DMS79 (cell line): Measurements from ENCODE around the gene TTC34.
A peak's percentile ranks its signal among the peaks of the same experiment; 100 is the strongest.
"Not testable (repeated sequence)": the region's sequence is repeated elsewhere in the genome, so short reads cannot be mapped to it uniquely, and the experiment has no call there.

Experiments used
- DNase-seq: peaks from one replicate; lab custom pipeline; 2025; lab: John Stamatoyannopoulos, UW

Gene TTC34

DNA sequence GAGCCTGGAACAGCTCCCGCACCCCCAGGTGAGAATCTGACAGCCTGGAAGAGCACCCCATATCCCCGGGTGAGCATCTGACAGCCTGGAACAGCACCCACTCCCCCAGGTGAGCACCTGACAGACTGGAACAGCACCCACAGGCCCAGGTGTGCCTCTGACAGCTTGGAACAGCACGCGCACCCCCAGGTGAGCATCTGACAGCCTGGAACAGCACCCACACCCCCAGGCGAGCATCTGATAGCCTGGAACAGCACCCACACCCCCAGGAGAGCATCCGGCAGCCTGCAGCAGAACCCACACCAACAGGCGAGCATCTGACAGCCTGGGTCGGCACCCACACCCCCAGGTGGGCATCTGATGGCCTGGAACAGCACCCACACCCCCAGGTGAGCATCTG lies 141.7 kb downstream of the TTC34 start:
- not testable (repeated sequence) for DNase-seq

DNA sequence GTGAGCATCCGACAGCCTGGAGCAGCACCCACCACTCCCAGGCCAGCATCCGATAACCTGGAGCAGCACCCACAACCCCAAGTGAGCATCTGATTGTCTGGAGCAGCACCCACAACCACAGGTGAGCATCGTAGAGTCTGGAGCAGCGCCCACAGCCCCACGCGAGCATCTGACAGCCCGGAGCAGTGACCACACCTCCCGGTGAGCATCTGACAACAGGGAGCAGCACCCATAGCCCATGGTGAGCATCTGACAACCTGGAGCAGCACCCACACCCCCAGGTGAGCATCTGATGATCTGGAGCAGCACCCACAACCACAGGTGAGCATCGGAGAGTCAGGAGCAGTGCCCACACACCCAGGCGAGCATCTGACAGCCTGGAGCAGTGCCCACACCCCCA lies 143.6 kb downstream of the TTC34 start:
- DNase-seq: not testable (repeated sequence)

DNA sequence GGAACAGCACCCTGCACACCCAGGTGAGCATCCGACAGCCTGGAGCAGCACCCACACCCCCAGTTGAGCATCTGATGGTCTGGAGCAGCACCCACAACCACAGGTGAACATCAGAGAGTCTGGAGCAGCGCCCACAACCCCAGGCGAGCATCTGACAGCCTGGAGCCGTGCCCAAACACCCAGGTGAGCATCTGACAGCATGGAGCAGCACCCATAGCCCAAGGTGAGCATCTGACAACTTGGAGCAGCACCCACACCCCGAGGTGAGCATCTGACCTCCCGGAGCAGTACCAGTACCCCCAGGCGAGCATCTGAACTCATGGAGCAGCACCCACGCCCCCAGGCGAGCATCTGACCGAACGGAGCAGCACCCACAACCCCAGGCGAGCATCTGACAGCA lies 144.4 kb downstream of the TTC34 start:
- DNase-seq: not testable (repeated sequence)

DNA sequence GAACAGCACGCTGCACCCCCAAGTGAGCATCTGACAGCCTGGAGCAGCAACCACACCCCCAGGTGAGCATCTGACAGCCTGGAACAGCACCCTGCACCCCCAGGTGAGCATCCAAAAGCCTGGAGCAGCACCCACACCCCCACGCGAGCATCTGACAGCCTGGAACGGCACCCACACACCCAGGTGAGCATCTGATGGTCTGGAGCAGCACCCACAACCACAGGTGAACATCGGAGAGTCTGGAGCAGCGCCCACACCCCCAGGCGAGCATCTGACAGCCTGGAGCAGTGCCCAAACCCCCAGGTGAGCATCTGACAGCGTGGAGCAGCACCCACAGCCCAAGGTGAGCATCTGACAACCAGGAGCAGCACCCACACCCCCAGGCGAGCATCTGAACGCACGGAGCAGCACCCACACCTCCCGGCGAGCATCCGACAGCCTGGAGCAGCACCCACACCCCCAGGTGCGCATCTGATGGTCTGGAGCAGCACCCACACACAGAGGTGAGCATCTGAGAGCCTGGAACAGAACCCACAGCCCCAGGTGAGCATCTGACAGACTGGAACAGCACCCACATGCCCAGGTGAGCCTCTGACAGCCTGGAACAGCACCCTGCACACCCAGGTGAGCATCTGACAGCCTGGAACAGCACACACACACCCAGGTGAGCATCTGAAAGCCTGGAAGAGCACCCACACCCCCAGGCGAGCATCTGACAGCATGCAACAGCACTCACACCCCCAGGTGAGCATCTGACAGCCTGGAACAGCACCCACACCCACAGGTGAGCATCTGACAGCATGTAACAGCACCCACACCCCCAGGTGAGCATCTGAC lies 145.7 kb downstream of the TTC34 start:
- DNase-seq: not testable (repeated sequence)

DNA sequence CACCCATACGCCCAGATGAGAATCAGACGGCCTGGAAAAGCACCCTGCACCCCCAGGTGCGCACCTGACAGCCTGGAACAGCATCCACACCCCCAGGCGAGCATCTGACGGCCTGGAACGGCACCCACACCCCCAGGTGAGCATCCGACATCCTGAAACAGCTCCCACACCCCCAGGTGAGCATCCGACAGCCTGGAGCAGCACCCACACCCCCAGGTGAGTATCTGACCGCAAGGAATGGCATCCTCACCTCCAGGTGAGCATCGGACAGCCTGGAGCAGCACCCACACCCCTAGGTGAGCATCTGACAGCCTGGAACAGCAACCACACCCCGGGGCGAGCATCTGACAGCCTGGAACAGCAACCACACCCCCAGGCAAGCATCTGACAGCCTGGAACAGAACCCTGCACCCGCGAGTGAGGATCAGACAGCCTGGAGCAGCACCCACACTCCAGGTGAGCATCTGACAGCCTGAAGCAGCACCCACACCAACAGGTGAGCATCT lies 147.0 kb downstream of the TTC34 start:
- DNase-seq: not testable (repeated sequence)

DNA sequence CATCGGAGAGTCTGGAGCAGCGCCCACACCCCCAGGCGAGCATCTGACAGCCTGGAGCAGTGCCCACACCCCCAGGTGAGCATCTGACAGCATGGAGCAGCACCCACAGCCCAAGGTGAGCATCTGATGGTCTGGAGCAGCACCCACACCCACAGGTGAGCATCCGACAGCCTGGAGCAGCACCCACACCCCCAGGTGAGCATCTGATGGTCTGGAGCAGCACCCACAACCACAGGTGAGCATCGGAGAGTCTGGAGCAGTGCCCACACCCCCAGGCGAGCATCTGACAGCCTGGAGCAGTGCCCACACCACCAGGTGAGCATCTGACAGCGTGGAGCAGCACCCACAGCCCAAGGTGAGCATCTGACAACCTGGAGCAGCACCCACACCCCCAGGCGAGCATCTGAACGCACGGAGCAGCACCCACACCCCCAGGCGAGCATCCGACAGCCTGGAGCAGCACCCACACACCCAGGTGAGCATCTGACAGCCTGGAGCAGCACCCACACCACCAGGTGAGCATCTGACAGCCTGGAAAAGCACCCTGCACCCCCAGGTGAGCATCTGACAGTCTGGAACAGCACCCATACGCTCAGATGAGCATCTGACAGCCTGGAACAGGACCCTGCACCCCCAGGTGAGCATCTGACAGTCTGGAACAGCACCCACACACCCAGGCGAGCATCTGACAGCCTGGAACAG lies 147.6 kb downstream of the TTC34 start:
- not testable (repeated sequence) for DNase-seq

DNA sequence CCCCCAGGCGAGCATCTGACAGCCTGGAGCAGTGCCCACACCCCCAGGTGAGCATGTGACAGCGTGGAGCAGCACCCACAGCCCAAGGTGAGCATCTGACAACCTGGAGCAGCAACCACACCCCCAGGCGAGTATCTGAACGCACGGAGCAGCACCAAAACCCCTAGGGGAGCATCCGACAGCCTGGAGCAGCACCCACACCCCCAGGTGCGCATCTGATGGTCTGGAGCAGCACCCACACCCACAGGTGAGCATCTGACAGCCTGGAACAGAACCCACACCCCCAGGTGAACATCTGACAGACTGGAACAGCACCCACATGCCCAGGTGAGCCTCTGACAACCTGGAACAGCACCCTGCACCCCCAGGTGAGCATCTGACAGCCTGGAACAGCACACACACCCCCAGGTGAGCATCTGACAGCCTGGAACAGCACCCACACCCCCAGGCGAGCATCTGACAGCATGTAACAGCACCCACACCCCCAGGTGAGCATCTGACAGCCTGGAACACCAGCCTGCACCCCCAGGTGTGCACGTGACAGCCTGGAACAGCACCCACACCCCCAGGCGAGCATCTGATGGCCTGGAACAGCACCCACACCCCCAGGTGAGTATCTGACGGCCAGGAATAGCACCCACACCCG lies 148.4 kb downstream of the TTC34 start:
- not testable (repeated sequence) for DNase-seq

DNA sequence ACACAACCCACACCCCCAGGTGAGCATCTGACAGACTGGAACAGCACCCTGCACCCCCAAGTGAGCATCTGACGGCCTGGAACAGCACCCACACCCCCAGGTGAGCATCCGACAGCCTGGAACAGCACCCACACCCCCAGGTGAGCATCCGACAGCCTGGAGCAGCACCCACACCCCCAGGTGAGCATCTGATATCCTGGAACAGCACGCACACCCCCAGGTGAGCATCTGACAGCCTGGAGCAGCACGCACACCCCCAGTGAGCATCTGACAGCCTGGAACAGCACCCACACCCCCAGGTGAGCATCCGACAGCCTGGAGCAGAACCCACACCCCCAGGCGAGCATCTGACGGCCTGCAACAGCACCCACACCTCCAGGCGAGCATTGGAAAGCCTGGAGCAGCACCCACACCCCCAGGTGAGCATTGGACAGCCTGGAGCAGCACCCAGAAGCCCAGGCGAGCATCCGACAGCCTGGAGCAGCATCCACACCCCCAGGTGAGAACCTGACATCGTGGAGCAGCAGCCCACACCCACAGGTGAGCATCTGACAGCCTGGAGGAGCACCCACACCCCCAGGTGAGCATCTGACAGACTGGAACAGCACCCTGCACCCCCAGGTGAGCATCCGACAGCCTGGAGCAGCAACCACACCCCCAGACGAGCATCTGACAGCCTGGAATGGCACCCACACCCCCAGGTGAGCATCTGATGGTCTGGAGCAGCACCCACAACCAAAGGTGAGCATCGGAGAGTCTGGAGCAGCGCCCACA lies 149.2 kb downstream of the TTC34 start:
- not testable (repeated sequence) for DNase-seq

DNA sequence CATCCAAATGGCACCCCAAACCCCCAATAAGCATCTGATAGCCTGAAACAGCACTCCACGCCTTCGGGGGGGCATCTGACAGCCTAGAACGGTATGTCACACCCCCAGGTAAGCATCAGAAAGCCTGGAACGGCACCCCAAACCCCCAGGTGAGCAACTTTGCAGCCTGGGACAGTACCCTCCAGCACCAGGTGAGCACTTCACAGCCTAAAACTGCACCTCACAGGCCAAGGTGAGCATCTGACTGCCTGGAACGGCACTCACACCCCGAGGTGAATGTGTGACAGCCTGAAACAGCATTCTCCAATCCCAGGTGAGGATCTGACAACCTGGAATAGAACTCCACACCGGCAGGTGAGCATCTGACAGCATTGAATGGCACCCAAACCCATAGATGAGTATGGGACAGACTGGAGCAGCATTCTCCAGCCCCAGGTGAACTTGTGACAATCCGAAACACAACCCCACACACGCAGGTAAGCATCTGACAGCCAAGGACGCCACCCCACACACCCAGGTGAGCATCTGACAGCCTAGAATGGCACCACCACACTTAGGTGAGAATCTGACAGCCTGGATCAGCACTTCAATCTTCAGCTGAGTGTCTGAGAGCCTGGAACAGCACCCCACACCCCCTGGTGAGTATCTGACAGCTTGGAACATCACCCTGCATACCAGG lies 150.4 kb downstream of the TTC34 start:
- DNase-seq: no peak

DNA sequence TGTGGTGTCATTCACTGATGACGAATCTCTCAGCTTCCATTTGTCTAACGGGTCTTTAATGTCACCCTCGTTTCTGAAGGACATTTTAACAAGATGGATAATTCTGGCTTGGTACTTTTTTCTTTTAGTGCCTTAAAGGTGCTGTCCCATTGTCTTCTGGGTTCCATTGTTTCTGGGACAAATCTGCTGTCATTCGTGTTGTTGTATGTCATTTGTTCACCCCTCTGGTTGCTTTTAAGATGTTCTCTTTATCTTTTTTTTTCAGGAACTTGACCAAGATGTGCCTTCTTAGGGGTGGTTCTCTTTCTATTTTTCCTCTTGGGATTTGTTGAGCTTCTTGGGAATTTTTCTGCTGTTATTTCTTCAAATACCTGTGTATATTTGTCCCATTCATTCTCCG lies 154.7 kb downstream of the TTC34 start:
- no peak for DNase-seq

DNA sequence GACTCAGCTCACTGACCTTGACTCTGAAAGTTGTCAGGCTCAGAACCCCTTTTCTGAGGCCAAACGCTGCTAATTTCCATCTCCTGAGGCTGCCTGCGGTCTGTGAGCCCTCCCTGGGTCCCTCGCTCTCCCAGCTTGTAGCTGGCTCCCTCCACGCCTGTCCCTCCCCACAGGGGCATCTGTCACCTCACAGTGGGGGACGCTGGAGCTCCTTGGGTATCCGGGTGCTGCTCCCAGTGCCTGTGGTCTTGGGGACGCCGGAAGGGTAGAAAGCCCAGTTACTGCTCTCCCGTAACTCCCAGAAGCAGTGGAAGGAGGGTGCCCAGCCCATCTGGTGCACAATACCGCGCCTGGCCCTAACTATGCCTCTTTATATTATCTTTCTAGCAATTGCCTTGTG lies 155.7 kb downstream of the TTC34 start:
- no peak for DNase-seq

DNA sequence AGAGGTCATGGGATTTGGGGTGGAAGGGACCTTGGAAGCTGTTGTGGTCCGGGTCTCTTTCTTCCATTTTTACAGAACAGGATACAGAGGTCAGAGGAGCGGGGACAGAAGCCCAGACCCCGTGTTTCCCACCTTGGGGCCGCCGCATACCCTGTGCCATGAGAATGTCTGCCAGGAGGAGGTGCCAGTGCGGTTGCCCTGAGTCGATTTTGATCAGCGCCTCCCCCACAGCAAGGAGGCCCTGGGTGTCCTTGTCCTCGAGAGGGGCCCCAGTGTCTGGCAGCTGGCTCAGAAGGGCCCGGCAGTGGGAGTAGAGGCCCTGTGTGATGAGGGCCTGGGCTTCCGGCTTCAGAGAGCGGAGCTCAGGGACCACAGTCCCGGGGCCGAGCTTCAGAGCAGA lies 156.3 kb downstream of the TTC34 start:
- no peak for DNase-seq

DNA sequence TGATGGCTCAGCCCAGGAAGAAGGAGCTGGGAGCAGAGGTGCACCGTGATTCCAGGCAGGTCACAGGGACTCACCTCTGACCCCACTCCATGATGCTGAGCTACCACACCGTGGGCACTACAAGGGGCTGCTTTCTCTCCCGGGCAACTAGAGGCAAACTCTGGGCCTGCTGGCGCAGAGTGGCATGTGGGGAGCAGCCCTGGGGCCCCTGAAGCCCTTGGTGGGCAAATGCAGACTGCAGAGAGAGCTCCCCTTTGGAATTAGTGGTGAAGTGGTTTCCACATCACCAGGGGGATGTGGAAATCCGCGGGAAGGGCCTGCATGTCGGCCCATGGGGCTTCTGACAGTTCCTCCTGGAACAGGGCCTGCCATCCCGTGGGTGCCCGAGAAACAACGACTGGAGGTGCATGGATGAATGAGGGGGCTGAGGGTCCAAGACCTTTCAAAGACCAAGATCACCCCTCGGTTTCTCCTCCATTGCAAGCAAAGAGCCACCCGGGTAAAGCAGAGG lies 156.8 kb downstream of the TTC34 start:
- no peak for DNase-seq

DNA sequence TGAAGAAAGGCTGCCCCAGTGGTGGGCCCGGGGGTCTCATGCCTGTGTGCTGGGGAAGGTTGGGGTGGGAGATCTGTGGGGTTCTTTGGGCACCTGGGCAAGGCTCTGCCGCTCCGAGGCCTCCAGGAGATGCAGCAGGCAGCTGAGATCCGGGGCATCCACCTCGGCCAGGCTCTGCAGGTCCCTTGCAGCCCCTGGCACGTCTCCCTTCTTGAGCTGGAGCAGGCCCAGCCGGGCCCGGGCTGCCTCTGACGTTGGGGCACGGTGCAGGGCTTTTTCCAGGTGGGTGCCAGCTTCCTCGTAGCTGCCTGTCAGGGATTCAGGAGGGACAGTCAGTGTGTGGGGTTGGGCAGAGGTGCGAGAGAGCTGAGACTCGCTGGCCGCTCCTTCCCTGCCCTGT lies 157.3 kb downstream of the TTC34 start:
- no peak for DNase-seq

DNA sequence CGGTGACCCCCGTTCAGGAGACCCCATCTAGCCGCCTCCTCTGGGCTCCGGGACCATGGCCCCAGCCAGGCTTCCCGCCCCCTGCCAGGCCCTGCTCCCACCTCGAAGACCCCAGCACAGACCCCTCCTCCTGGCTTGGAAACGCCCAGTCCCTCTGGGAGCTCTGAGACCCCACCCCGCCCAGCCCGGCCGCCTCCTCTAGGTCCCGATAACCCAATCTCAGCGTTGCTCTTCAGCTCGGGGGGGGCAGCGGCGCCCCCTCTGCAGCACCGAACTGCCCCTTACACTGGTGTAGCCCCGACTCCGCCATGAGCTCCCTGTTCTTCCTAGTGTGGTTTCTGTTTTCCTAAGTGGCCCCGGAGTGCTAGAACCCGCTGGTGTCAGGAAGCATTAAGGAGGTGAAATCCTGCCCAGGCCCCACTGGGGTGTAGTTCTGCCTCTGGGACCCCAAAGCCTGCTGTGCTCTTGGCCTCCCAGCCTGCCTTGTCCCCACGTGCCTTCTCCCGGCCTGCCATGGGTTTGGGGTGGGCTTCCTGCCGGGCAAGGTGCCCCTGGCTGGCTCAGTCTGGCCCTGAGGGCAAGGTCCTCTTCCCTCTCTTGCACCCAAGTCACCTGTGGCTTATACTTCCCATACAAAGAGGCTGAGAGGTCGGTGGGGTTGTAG lies 157.9 kb downstream of the TTC34 start:
- no peak for DNase-seq

DNA sequence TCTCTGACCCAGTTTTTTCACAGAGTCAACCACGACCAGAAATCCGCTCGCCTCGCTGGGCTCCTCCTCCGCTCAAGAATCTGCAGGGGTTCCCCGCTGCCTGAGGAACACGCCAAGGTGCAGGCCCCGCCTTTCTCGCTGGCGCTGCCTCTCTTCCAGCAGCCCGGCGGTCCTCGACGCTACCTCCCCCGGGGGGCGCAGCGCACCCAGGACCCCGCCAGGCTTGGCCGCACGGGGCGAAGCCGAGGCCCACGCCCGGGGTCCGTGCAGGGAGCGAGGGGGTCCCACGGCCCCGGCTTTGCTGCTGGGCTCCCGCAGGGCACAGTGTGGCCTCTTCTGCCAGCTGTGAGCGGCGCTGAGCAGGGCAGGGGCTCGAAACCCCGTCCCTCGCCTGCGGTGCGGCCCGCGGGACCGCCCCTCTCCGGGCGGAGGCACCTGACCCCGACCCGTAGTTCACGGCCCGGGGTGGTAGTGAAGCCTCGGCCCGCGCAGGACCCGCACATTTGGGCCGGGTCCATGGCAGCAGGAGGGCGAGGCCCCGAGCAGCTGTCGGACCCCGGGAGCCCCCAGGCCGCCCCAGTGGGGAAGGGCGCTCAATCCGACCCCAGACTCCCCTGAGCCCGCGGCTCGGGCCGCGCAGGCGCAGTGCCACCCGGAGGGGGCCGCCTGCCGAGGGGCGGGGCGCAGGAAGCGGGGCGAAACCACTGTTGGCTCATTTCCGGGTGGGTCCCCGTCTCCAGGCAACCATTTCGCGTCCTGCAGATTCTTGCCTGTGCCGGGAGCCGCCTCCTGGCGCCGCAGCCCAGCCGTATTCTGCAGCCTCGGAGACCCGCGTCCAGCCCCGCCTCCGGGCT lies 158.7 kb downstream of the TTC34 start:
- DNase-seq: peak; percentile 83

DNA sequence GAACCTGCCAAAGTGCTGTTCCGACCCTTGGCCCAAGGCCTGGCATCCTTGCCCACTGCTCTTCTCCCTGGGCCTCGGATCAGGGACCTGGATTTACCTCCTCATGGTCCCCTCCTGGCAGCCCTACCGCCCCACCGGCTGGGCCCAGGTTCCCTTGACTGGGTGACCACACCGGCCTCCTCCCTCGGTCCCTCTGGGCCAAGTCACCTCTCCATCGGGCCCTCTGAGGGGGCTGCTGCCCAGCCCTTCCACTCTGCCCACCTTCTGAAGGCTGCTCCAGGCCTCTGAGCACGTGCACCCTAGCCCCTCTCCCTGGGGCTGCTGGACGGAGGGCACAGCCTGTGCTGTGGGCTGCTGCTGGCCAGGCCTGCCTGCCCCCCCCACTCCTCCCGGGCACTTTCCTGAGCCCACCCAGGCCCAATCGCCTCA lies 159.3 kb downstream of the TTC34 start:
- DNase-seq: no peak

DNA sequence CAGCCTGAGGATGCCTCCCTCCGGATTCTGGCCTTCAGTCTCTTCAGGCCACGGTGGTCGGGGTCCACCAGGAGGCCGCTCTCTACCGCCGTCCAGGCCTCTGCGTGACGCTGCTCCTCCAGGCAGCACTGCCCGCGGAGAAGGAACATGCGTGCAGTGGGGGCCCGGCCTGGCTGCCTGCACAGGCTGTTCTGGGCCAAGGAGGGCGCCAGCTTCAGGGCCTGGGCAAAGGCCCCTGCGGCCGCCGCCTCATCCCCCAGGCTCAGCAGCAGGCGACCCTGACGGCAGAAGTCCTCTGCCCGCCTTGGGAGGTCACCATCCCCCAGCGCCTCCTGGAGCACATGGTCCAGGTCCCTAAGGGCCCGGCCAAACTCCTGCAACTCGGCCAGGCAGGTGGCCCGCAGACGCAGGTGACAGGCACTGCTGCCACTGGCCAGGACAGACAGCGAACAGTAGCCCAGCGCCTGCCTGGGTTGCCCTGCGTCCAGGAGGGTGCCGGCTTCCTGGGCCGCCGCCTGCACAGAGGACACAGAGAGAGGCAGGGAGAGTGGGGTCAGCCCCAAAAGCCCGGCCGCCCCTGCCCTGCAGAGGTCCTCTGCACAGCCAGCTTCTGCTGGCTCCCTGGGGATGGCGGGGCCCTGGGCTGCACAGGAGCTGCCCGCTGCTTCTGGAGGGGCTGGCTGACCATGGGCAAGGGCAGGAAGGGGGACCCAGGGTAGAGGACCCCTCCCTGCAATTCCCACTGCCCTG lies 159.9 kb downstream of the TTC34 start:
- no peak for DNase-seq

DNA sequence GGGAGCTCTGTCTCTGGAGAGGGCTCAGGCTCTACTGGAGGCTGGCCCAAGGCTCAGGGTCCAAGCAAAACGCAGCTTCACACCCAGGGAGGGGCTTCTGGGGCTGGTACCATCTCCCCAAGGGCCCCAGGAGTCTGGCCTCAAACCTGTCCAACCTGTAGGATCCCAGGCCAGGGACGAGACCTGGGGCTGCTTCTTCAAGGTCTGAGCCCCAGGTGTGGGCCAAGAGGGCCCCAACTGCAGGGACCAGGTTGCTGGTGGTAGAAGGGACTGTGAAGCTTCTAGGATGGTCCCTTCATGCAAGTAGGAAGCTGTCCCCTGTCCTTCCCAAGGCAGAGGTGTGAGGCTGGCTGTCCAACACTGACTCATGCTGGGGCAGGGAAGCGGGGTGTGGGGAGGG lies 160.9 kb downstream of the TTC34 start:
- no peak for DNase-seq
